Psoas muscle (tissue), 8 donors: Measurements from ENCODE around the gene ZBTB38. TPM values are rescaled to one million over a fixed set of nuclear protein-coding genes. Genes with fewer than 3 reads are reported as not detected.

Source experiments
- ATAC-seq, 4 donors: fragments of 200-7000 bp; cut with Tn5 transposase; one replicate each; pipeline ENCODE4 v1.9.1; 2020; ENCODE audit warnings: moderate library complexity in 3 of 4, mild to moderate bottlenecking in 2 of 4
- DNase-seq, 2 donors: peaks; one replicate each; pipeline ENCODE4 v3.0.0-alpha.2; 2020
- H3K27ac ChIP-seq: fragments of 200-600 bp; one replicate; pipeline ENCODE4 v1.8.0; 2022
- H3K27me3 ChIP-seq, 3 donors: fragments of 200-600 bp in 1 of 3; one replicate each; pipeline versions ENCODE4 v1.6.1 to v1.8.0; 2013 to 2022; ENCODE audit warnings: low read length in 2 of 3, mild to moderate bottlenecking in 2 of 3, moderate library complexity in 1 of 3; ENCODE audit not compliant: insufficient read depth in 3 of 3
- H3K36me3 ChIP-seq, 2 donors: fragments of 200-600 bp in 1 of 2; one replicate each; pipeline versions ENCODE4 v1.6.1 to v1.8.0; 2013 to 2022; ENCODE audit warnings: low read depth in 1 of 2, mild to moderate bottlenecking in 1 of 2, moderate library complexity in 1 of 2; ENCODE audit not compliant: insufficient read depth in 1 of 2
- H3K4me1 ChIP-seq: fragments of 200-600 bp; one replicate; pipeline ENCODE4 v1.8.0; 2022
- H3K4me3 ChIP-seq: fragments of 200-600 bp; one replicate; pipeline ENCODE4 v1.8.0; 2022; ENCODE audit warnings: mild to moderate bottlenecking
- H3K9me3 ChIP-seq: fragments of 200-600 bp; one replicate; pipeline ENCODE4 v1.8.0; 2022
- WGBS, 3 donors: extraction: QIAGEN DNeasy Blood & Tissue Kit; methylation state at CpG; one replicate each; pipeline versions ENCODE4 v1.1.6 to v1.1.7; 2013; 5-methylcytosine and 5-hydroxymethylcytosine counted together
- intact Hi-C, 2 donors: fragments of 100-400 bp; cut with DNase I; formaldehyde crosslinking; loops; one replicate each; pipeline versions ENCODE4 v1.11.0 to v1.14.2; 2022
- polyA plus RNA-seq, 3 donors: library from polyadenylated mRNA; stranded (reverse); fragments of 200-250 nt; gene quantifications; one replicate each; pipeline ENCODE4 v1.2.3, GENCODE V29; 2013
- total RNA-seq, 4 donors: library from RNA; stranded (reverse); fragmentation: NEBNext Ultra II Directional in 2 of 4; extraction: Animal tissue kit (Norgen Biotek cat#: 25700) in 2 of 4; gene quantifications; one replicate each; pipeline versions ENCODE4 v1.2.1 to v1.2.4, GENCODE V29; 2021 to 2023
- TF ChIP-seq, protein P1 (sequence below): fragments of 200-600 bp; IDR thresholded peaks from one replicate; pipeline ENCODE4 v1.8.0; 2022; ENCODE audit warnings: antibody characterized with exemption
- donor health status: healthy with polysubstance abuse.
- donor health status: DM: no; HTN: no; CAD: no; lungs with moderate emphysema.
- donor health status: Bipolar disorder and iron deficiency.
- donor health status: healthy.
- donor health status: DM: yes; HTN: yes; CAD: no.
- donor health status: DM: no; HTN: no; CAD: no.
- donor health status: DM: no; HTN: no; CAD: no.
- donor health status: DM: yes; HTN: yes; CAD: no.

The ZBTB38 gene
- total and polyA plus RNA-seq, 7 donors = 24.2 to 212 (median 61.7) TPM

DNA sequence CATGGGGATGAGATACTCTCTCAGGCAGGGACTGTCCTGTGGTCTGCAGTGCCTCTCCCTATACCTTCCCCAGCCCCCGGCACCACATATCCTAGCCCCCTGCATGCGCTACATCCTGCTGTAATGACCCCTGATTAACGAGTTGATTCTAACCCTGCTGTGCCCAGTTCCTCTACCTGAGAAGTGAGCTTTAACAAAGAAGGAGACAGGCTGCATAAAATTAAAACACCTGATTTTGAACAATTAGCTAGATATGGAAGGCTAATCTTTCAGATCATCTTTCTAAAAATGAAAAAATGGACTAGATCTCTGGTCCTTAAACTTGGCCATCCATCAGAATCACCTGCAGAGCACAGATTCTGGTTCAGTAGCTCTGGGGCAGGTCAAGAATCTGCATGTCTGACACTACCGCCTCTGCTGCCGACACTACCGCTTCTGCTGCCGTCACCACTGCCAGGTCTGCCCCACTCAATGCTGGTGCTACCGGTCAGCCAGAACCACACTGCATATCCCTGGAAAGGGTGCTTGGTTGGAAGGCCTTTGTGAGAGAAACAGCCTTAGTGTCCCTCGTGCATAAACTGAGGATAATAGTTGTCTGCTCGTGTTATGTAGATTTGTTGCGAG, 33.6 kb upstream of the ZBTB38 start:
- DNase-seq (no peak), ATAC-seq (no peak)
- no peak overlapping the region for H3K27ac ChIP-seq
- H3K9me3 ChIP-seq = no peaks in the 10 kb centered on the region
- no peaks in the 10 kb centered on the region for H3K4me1 ChIP-seq
- no peak overlapping the region for H3K4me3 ChIP-seq
- no peaks in the 10 kb centered on the region for H3K27me3 ChIP-seq
- intact Hi-C loops = no loop called here
- WGBS, 3 donors = 88 to 91% (median 90%) methylated on average over 11 of the region's 11 CpGs
- TF ChIP-seq, protein P1, sequence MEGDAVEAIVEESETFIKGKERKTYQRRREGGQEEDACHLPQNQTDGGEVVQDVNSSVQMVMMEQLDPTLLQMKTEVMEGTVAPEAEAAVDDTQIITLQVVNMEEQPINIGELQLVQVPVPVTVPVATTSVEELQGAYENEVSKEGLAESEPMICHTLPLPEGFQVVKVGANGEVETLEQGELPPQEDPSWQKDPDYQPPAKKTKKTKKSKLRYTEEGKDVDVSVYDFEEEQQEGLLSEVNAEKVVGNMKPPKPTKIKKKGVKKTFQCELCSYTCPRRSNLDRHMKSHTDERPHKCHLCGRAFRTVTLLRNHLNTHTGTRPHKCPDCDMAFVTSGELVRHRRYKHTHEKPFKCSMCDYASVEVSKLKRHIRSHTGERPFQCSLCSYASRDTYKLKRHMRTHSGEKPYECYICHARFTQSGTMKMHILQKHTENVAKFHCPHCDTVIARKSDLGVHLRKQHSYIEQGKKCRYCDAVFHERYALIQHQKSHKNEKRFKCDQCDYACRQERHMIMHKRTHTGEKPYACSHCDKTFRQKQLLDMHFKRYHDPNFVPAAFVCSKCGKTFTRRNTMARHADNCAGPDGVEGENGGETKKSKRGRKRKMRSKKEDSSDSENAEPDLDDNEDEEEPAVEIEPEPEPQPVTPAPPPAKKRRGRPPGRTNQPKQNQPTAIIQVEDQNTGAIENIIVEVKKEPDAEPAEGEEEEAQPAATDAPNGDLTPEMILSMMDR = no peak
- H3K36me3 ChIP-seq = no peaks in the 10 kb centered on the region

DNA sequence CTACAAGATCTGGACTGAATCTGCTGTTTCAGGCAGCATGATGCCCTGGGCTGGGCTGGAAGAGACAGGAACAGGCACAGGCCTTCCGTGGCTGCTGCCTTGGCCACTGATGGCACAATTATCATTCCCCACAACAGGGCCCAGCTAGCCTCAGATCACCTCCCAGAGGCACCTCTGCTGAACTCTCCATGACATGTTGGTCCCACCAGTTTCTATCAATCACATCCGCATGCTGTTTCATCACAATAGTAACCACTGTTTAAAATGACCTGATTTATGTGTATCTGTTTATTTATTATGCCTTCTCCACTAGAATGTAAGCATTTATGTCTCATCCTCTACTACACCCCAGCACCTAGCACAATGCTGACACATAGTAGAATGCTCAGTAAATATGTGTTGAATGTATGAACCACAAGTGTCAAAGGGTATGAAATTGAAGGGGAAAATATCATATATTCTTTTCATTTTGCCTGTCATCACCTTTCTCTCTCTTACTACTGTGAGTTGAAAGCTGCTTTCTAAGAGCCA, 32.7 kb upstream of the ZBTB38 start:
- TF ChIP-seq, protein P1 = no peak
- Histone ChIP-seq H3K4me3 (no peak overlapping the region), H3K4me1 (no peaks in the 10 kb centered on the region), H3K27ac (no peak overlapping the region), H3K9me3 (no peaks in the 10 kb centered on the region), H3K36me3 (no peaks in the 10 kb centered on the region), H3K27me3 (no peaks in the 10 kb centered on the region)
- ATAC-seq (no peak), DNase-seq (no peak)
- 51 to 69% (median 52%) methylated on average over 2 of the region's 2 CpGs for WGBS, 3 donors
- intact Hi-C loops = no loop called here

DNA sequence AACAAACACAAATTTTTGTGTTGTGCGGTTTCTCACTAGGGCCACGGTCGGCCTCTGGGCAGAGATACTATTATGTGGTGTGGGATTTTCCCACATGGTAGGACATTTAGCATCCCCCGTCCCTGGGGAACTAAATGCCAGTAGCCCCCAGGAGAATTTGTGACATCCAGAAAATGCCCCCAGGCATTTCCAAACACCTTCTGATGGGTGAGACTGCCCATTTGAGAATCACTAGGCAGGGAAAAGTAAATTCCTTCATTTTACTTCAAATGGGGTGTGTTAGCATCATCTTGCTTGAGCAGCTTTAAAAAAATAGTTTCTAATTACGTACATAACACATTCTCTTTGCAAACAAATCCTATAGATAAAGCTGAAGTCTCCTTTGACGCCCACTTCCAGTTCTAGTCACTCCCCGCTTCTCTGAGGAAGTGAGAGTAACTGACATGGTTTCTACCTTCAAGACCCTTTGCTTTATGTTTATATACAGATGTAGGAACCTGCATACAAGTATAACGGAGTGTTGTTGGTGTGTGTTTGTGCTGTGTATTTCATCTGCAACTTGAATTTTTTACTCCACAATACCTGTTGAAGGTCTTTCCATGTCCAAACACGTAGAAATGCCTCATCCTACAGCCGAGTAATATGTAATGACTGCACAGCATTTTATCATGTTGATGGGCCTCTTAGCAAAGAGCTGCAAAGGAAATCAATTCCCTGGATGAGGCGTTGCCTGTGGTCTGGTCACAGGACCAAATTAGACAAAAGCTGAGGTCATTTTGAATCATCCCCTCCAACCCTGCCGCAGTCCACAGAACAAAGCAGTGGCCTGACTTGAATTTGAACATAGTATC, 31.4 kb upstream of the ZBTB38 start:
- ATAC-seq (no peak), DNase-seq (no peak)
- TF ChIP-seq, protein P1 = no peak
- WGBS, 3 donors = 79 to 81% (median 81%) methylated on average over 12 of the region's 12 CpGs
- intact Hi-C loops = no loop called here
- H3K4me3 ChIP-seq = no peak overlapping the region
- no peaks in the 10 kb centered on the region for H3K36me3 ChIP-seq
- no peaks in the 10 kb centered on the region for H3K9me3 ChIP-seq
- H3K4me1 ChIP-seq = no peaks in the 10 kb centered on the region
- no peak overlapping the region for H3K27ac ChIP-seq
- H3K27me3 ChIP-seq = no peaks in the 10 kb centered on the region

DNA sequence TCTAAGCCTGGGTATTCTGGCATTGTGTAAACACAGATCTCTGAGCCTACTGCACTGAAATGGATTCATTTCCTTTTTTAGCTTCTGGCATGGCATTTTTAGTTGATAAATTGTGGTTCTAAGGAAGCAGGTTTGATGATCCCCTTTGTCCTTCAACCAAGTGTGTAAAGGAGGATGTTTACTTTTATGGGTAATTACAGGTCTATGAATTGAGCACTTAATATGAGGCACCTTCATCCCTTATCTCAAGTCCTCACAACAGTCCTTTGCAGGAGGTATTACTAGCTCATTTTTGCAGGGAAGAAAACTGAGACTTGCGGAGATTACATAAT, 30.8 kb upstream of the ZBTB38 start:
- TF ChIP-seq, protein P1 = no peak
- H3K27me3 ChIP-seq = no peaks in the 10 kb centered on the region
- H3K9me3 ChIP-seq = no peaks in the 10 kb centered on the region
- DNase-seq (no peak), ATAC-seq (no peak)
- H3K4me3 ChIP-seq = no peak overlapping the region
- 94 to 100% (median 96%) methylated on average over 1 of the region's 1 CpG for WGBS, 3 donors
- no peaks in the 10 kb centered on the region for H3K36me3 ChIP-seq
- intact Hi-C loops = no loop called here
- H3K27ac ChIP-seq = no peak overlapping the region
- H3K4me1 ChIP-seq = no peaks in the 10 kb centered on the region
